ENCODE measurements around the gene AQP6. TPM values are rescaled to one million over a fixed set of nuclear protein-coding genes. Genes with fewer than 3 reads are reported as not detected.

AQP6 gene
- total RNA-seq, 6 donors from 2014 or later, result 0.06 to 0.39 (median 0.24) TPM; not detected in 2

DNA sequence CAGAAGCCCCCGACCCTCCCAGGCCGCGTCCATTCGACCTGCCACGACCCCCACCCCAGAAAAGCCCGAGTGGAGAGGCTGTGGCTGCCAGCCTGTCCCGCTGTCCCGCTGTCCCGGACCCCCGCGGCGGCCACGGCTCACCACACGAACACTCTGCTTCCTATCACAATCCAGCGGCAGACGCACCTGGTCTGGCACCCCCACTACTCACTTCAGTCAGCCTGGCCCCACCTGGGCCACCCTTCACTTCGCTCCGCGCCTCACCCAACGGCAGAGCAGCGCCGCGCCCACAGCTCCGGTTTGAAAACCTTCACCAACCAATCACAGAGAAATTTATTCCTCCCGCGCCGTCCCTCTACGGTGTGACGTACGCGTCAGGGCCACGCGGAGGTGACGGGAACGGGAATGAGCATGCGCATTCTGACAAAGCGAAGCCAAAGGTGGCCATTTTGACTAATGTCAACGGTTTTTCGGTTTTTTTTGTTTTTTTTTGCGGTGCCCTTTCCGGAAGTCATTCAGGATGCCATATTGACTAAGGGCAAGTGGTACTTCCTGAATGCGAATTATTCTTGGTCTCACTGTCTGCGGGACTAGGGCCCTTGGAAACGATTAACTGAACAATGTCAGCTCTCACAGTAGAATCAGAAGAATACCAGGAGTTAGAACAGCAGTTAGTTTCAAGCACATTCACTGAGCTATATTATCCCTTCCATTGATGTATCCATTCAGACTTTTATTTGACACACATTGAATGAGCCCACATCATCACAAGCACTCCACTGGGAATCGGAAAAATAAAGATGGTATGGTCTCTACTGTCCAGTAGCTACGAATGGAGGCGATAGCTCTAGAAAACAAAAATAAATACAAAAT is 52.7 kb downstream of the AQP6 start, which contains the start of gene RACGAP1:
RACGAP1 (minus strand) TSS at position 308 of the 873 bp plus-strand sequence. CDS start 8,779 bp downstream, outside the sequence.
- peak; percentile 97 to 98 for ATAC-seq (ENCODE audit: low FRiP score in 2 of 2)
- Histone ChIP-seq H3K27me3 (no peaks in the 10 kb centered on the region), H3K4me3 (peak within 1 kb of the TSS; percentile 76 to 92 (median 79)), H3K4me1 (peaks cover 6 to 15% (median 12%) of the 10 kb centered on the region in 4 donors), H3K36me3 (no peaks in the 10 kb centered on the region), H3K27ac (peak within 1 kb of the TSS; percentile 23 to 86 (median 67)), H3K9me3 (no peaks in the 10 kb centered on the region)
- TF ChIP-seq POLR2AphosphoS5 (IDR thresholded peaks at IDR 0.05), result peak; percentile 86
- TF ChIP-seq EP300 (IDR thresholded peaks at IDR 0.05), result no peak
- peak in 1 of 4 donors; percentile 66 for TF ChIP-seq POLR2A (IDR thresholded peaks at IDR 0.05)
- TF ChIP-seq CTCF (IDR thresholded peaks at IDR 0.05), result no peak
- WGBS, 2 donors, result 6% methylated on average over 44 to 46 of the region's 47 CpGs
- DNase-seq, result peak; percentile 92 to 94

DNA sequence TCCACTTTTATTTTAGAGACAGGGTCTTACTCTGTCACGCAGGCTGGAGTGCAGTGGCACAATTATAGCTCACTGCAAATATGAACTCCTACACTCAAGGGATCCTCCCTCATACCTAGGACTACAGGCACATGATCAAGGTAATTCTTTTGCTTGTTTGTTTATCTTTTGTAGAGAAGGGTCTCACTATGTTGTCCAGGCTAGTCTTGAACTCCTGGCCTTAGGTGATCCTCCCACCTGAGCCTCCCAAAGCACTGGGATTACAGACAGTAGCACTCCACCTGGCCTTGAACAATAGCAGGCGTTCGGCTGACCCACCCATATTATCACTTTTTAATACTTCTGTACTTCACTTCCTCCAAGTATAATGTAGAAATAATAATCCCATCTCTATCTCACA is 53.9 kb downstream of the AQP6 start:
- Histone ChIP-seq H3K27ac (no peak overlapping the region), H3K4me1 (peaks cover 6 to 15% (median 12%) of the 10 kb centered on the region in 4 donors), H3K27me3 (no peaks in the 10 kb centered on the region), H3K9me3 (no peaks in the 10 kb centered on the region), H3K4me3 (no peak overlapping the region), H3K36me3 (no peaks in the 10 kb centered on the region)
- DNase-seq (no peak), ATAC-seq (ENCODE audit: low FRiP score in 2 of 2) (no peak)
- 92 to 96% methylated on average over 3 of the region's 3 CpGs for WGBS, 2 donors
- TF ChIP-seq POLR2A (IDR thresholded peaks at IDR 0.05) (no peak), CTCF (IDR thresholded peaks at IDR 0.05) (no peak), EP300 (IDR thresholded peaks at IDR 0.05) (no peak), POLR2AphosphoS5 (IDR thresholded peaks at IDR 0.05) (no peak)

Other genes starting within 250 kb of the AQP6 start
- gene TMBIM6, start 231.4 kb upstream of the AQP6 start, total RNA-seq, result 100 to 1,000 TPM; 185 to 831 (median 594) TPM
- 10 to 100 TPM; 21.1 to 58.9 (median 30.8) TPM for gene NCKAP5L, start 144.5 kb upstream of the AQP6 start, total RNA-seq
- 1 to 10 TPM in 5 of 6 donors, under 1 TPM in 1; 0.44 to 4.9 (median 4.2) TPM for gene BCDIN3D, start 129.8 kb upstream of the AQP6 start, total RNA-seq
- gene FAIM2, start 69.0 kb upstream of the AQP6 start, total RNA-seq, result 1 to 10 TPM in 1 of 6 donors, under 1 TPM in 3, not detected in 2; 0.30 to 2.0 (median 0.64) TPM
- under 1 TPM in 1 of 6 donors, not detected in 5; 0.15 TPM for gene AQP2, start 22.2 kb upstream of the AQP6 start, total RNA-seq
- gene AQP5, start 11.1 kb upstream of the AQP6 start, total RNA-seq, result 10 to 100 TPM in 5 of 6 donors, 1 to 10 TPM in 1; 7.3 to 36.6 (median 18.1) TPM
- gene RACGAP1, start 52.5 kb downstream of the AQP6 start, total RNA-seq, result 10 to 100 TPM; 10.3 to 22.4 (median 18.4) TPM
- gene ASIC1, start 84.6 kb downstream of the AQP6 start, total RNA-seq, result 1 to 10 TPM in 2 of 6 donors, under 1 TPM in 2, not detected in 2; 0.15 to 2.7 (median 1.1) TPM
- 10 to 100 TPM; 44.6 to 76.2 (median 51.0) TPM for gene SMARCD1, start 112.4 kb downstream of the AQP6 start, total RNA-seq
- gene GPD1, start 131.1 kb downstream of the AQP6 start, total RNA-seq, result 10 to 100 TPM in 5 of 6 donors, 1 to 10 TPM in 1; 2.1 to 73.1 (median 60.2) TPM
- 10 to 100 TPM; 22.0 to 98.2 (median 71.8) TPM for gene COX14, start 139.3 kb downstream of the AQP6 start, total RNA-seq
- gene CERS5, start 194.4 kb downstream of the AQP6 start, total RNA-seq, result 10 to 100 TPM; 21.0 to 40.4 (median 35.8) TPM